Naive thymus-derived CD8-positive, alpha-beta T cell (primary cell): Measurements from ENCODE around the gene MOV10L1. TPM values are rescaled to one million over a fixed set of nuclear protein-coding genes. Genes with fewer than 3 reads are reported as not detected.

ENCODE experiments used
- ATAC-seq, 2 donors: fragments of 150-1000 bp; cut with Tn5 transposase in 1 of 2; sonication (Bioruptor Pico), chemical (Tn5 transposase) in 1 of 2; 1 replicate in 1 of 2; 2 replicates in 1 of 2; pipeline ENCODE4 v1.10.0; 2021; ENCODE audit warnings: mild to moderate bottlenecking in 2 of 2, moderate library complexity in 2 of 2
- POLR2A ChIA-PET: fragments of 350-600 bp; sonication (Branson Sonifier 250); formaldehyde crosslinking; loops from one replicate; lab custom pipeline; 2021; ENCODE audit warnings: antibody characterized with exemption; lab: Charles Lee
- DNase-seq, 10 donors: peaks; one replicate each; pipeline versions ENCODE4 v3.0.0 to v3.0.0-alpha.2; 2020 to 2022
- H3K27ac Mint-ChIP-seq, 10 donors: one replicate each; pipeline ENCODE4 v1.8.0; 2020 to 2022; ENCODE audit warnings: mild to moderate bottlenecking in 10 of 10, mixed read lengths in 10 of 10, moderate library complexity in 4 of 10, inconsistent platforms in 1 of 10
- H3K27me3 Mint-ChIP-seq, 5 donors: one replicate each; pipeline ENCODE4 v1.8.0; 2021 to 2022; ENCODE audit warnings: mixed read lengths in 5 of 5
- H3K36me3 Mint-ChIP-seq, 3 donors: one replicate each; pipeline ENCODE4 v1.8.0; 2020 to 2022; ENCODE audit warnings: mixed read lengths in 3 of 3, mild to moderate bottlenecking in 2 of 3, inconsistent platforms in 1 of 3
- H3K4me1 Mint-ChIP-seq, 4 donors: one replicate each; pipeline ENCODE4 v1.8.0; 2021 to 2022; ENCODE audit warnings: mixed read lengths in 4 of 4
- H3K4me3 Mint-ChIP-seq, 10 donors: one replicate each; pipeline ENCODE4 v1.8.0; 2020 to 2022; ENCODE audit warnings: mild to moderate bottlenecking in 10 of 10, mixed read lengths in 10 of 10, moderate library complexity in 6 of 10, inconsistent platforms in 1 of 10
- H3K9me3 Mint-ChIP-seq, 9 donors: one replicate each; pipeline ENCODE4 v1.8.0; 2020 to 2022; ENCODE audit warnings: mixed read lengths in 9 of 9, mild to moderate bottlenecking in 3 of 9, inconsistent platforms in 1 of 9, moderate library complexity in 1 of 9
- polyA plus RNA-seq, 3 donors: library from polyadenylated mRNA; unstranded; fragments of 300-500 nt; fragmentation: Illumina TruSeq; gene quantifications; one replicate each; pipeline ENCODE4 v1.2.3, GENCODE V29; 2021
- total RNA-seq, 8 experiments: library from RNA in 2 of 8; stranded (reverse) in 2 of 8; gene quantifications; one replicate each; pipeline ENCODE4 v1.2.3 and lab custom pipeline; 2021 to 2026

Gene MOV10L1
- total and polyA plus RNA-seq, 5 experiments from 2014 or later, result not detected

- Mint-ChIP-seq H3K9me3 (no peaks in the 10 kb centered on the region), H3K27ac (peak overlapping the region; percentile 91 to 100 (median 100)), H3K4me3 (peak overlapping the region; percentile 85 to 95 (median 90)), H3K36me3 (peaks cover 0 to 4% (median 0%) of the 10 kb centered on the region in 3 donors), H3K4me1 (peaks cover 18 to 59% (median 51%) of the 10 kb centered on the region in 4 donors), H3K27me3 (no peaks in the 10 kb centered on the region)
- POLR2A ChIA-PET, result interaction anchor here (0.7 to 2.8 kb wide), 12 partner anchors 9 to 431 kb away, joined by 3 to 23 read pairs (median 8); partner anchors contain the start of genes HDAC10, PIM3 and SELENOO
- peak; percentile 0 to 4 for ATAC-seq
- no peak for DNase-seq
These were observed 100.0 kb downstream of the MOV10L1 start for GRCh38 chr22:50189849-50190181.

- H3K4me3 Mint-ChIP-seq, result peak overlapping the region; percentile 85 to 95 (median 90)
- H3K36me3 Mint-ChIP-seq, result peaks cover 0 to 7% (median 0%) of the 10 kb centered on the region in 3 donors
- H3K4me1 Mint-ChIP-seq, result peaks cover 18 to 62% (median 51%) of the 10 kb centered on the region in 4 donors
- no peaks in the 10 kb centered on the region for H3K27me3 Mint-ChIP-seq
- peak; percentile 51 for ATAC-seq
- DNase-seq, result peak; percentile 72 to 93 (median 82)
- POLR2A ChIA-PET, result interaction anchor here (0.6 to 2.8 kb wide), 19 partner anchors 8 to 432 kb away, joined by 3 to 23 read pairs (median 4); partner anchors contain the start of genes HDAC10, PIM3, SELENOO and TUBGCP6
- no peaks in the 10 kb centered on the region for H3K9me3 Mint-ChIP-seq
- peak overlapping the region; percentile 94 to 100 (median 100) for H3K27ac Mint-ChIP-seq
These were observed 100.6 kb downstream of the MOV10L1 start for GRCh38 chr22:50190182-50190940.

- Mint-ChIP-seq H3K27me3 (no peaks in the 10 kb centered on the region), H3K36me3 (peaks cover 0 to 12% (median 0%) of the 10 kb centered on the region in 3 donors), H3K4me1 (peaks cover 18 to 64% (median 51%) of the 10 kb centered on the region in 4 donors), H3K27ac (peak overlapping the region; percentile 94 to 100 (median 100)), H3K4me3 (peak overlapping the region; percentile 85 to 95 (median 90)), H3K9me3 (no peaks in the 10 kb centered on the region)
- DNase-seq (peak; percentile 60 to 94 (median 86)), ATAC-seq (peak; percentile 63 to 74)
- POLR2A ChIA-PET, result interaction anchor here (0.6 to 2.8 kb wide), 17 partner anchors 8 to 436 kb away, joined by 3 to 23 read pairs (median 5); partner anchors contain the start of genes ARSA, HDAC10, PIM3 and SCO2
These were observed 101.3 kb downstream of the MOV10L1 start for GRCh38 chr22:50190941-50191741.

GRCh38 chr22:50192436-50193204 lies 102.8 kb downstream of the MOV10L1 start:
- Mint-ChIP-seq H3K27me3 (no peaks in the 10 kb centered on the region), H3K36me3 (peaks cover 0 to 14% (median 0%) of the 10 kb centered on the region in 3 donors), H3K4me3 (peak overlapping the region; percentile 85 to 95 (median 90)), H3K4me1 (peaks cover 11 to 54% (median 40%) of the 10 kb centered on the region in 4 donors), H3K27ac (peak overlapping the region; percentile 94 to 100 (median 100)), H3K9me3 (no peaks in the 10 kb centered on the region)
- peak; percentile 38 to 45 for ATAC-seq
- peak; percentile 55 to 88 (median 68) for DNase-seq
- POLR2A ChIA-PET, result interaction anchor here (0.6 to 2.8 kb wide), 8 partner anchors 13 to 435 kb away, joined by 3 to 20 read pairs (median 4); partner anchors contain the start of genes ARSA, HDAC10, SCO2 and TUBGCP6

- H3K4me1 Mint-ChIP-seq, result peaks cover 11 to 44% (median 37%) of the 10 kb centered on the region in 4 donors
- peak overlapping the region in 5 of 10 donors; percentile 34 to 100 (median 52) for H3K27ac Mint-ChIP-seq
- POLR2A ChIA-PET, result no interaction called here
- no peak for DNase-seq
- peak overlapping the region in 2 of 10 donors; percentile 10 to 11 for H3K4me3 Mint-ChIP-seq
- ATAC-seq, result no peak
- peaks cover 0 to 14% (median 0%) of the 10 kb centered on the region in 3 donors for H3K36me3 Mint-ChIP-seq
- H3K27me3 Mint-ChIP-seq, result no peaks in the 10 kb centered on the region
- H3K9me3 Mint-ChIP-seq, result no peaks in the 10 kb centered on the region
These were observed 103.8 kb downstream of the MOV10L1 start for GRCh38 chr22:50193621-50194020.

- no peak for ATAC-seq
- H3K4me3 Mint-ChIP-seq, result peak overlapping the region in 2 of 10 donors; percentile 10 to 11
- no peaks in the 10 kb centered on the region for H3K27me3 Mint-ChIP-seq
- H3K36me3 Mint-ChIP-seq, result peaks cover 0 to 14% (median 0%) of the 10 kb centered on the region in 3 donors
- POLR2A ChIA-PET, result interaction anchor here (0.6 to 1.1 kb wide), 5 partner anchors 8 to 274 kb away, joined by 3 to 4 read pairs (median 3); no protein-coding TSS in a partner anchor
- no peaks in the 10 kb centered on the region for H3K9me3 Mint-ChIP-seq
- H3K4me1 Mint-ChIP-seq, result peaks cover 11 to 38% (median 33%) of the 10 kb centered on the region in 4 donors
- peak overlapping the region in 6 of 10 donors; percentile 5 to 77 (median 48) for H3K27ac Mint-ChIP-seq
- DNase-seq, result no peak
These were observed 104.4 kb downstream of the MOV10L1 start for GRCh38 chr22:50194037-50194805.

- Mint-ChIP-seq H3K27me3 (no peaks in the 10 kb centered on the region), H3K4me1 (peaks cover 7 to 33% (median 29%) of the 10 kb centered on the region in 4 donors), H3K9me3 (no peaks in the 10 kb centered on the region), H3K4me3 (peak overlapping the region in 1 of 10 donors; percentile 3), H3K27ac (peak overlapping the region in 3 of 10 donors; percentile 53 to 76 (median 65)), H3K36me3 (peaks cover 0 to 14% (median 0%) of the 10 kb centered on the region in 3 donors)
- DNase-seq, result no peak
- POLR2A ChIA-PET, result no interaction called here
- ATAC-seq, result no peak
These were observed 106.5 kb downstream of the MOV10L1 start for GRCh38 chr22:50196256-50196655.

GRCh38 chr22:50197000-50197800 lies 107.4 kb downstream of the MOV10L1 start:
- ATAC-seq (no peak), DNase-seq (no peak)
- Mint-ChIP-seq H3K36me3 (peaks cover 0 to 14% (median 0%) of the 10 kb centered on the region in 3 donors), H3K4me3 (no peak overlapping the region), H3K9me3 (no peaks in the 10 kb centered on the region), H3K4me1 (peaks cover 6 to 30% (median 25%) of the 10 kb centered on the region in 4 donors), H3K27ac (peak overlapping the region in 3 of 10 donors; percentile 13 to 33 (median 20)), H3K27me3 (no peaks in the 10 kb centered on the region)
- POLR2A ChIA-PET, result no interaction called here

GRCh38 chr22:50197856-50198623 lies 108.2 kb downstream of the MOV10L1 start:
- DNase-seq, result no peak
- peak overlapping the region in 1 of 10 donors; percentile 24 for H3K27ac Mint-ChIP-seq

GRCh38 chr22:50198624-50199017 lies 108.8 kb downstream of the MOV10L1 start:
- peak overlapping the region in 2 of 10 donors; percentile 44 to 60 for H3K27ac Mint-ChIP-seq
- ATAC-seq (no peak), DNase-seq (no peak)
- POLR2A ChIA-PET, result interaction anchor here (2.5 kb wide), 1 partner anchor 8 kb away, joined by 23 read pairs; no protein-coding TSS in a partner anchor
- no peaks in the 10 kb centered on the region for H3K27me3 Mint-ChIP-seq
- H3K36me3 Mint-ChIP-seq, result peaks cover 0 to 19% (median 0%) of the 10 kb centered on the region in 3 donors
- H3K4me3 Mint-ChIP-seq, result no peak overlapping the region
- no peaks in the 10 kb centered on the region for H3K9me3 Mint-ChIP-seq
- peaks cover 3 to 30% (median 25%) of the 10 kb centered on the region in 4 donors for H3K4me1 Mint-ChIP-seq

More at GRCh38 chr22:50197856-50198623, 108.2 kb downstream of the MOV10L1 start:
- no peak for ATAC-seq
- Mint-ChIP-seq H3K4me3 (peak overlapping the region in 2 of 10 donors; percentile 22 to 36), H3K9me3 (no peaks in the 10 kb centered on the region), H3K27me3 (no peaks in the 10 kb centered on the region), H3K4me1 (peaks cover 3 to 27% (median 21%) of the 10 kb centered on the region in 4 donors), H3K36me3 (peaks cover 0 to 14% (median 0%) of the 10 kb centered on the region in 3 donors)
- POLR2A ChIA-PET, result interaction anchor here (2.5 kb wide), 1 partner anchor 7 kb away, joined by 23 read pairs; no protein-coding TSS in a partner anchor
